Measurements from ENCODE around the gene SEMA3D.

- TF ChIP-seq CTCF (IDR thresholded peaks at IDR 0.05; ENCODE audit: low read depth, low read length, missing input control) (no peak), TAF1 (conservative IDR thresholded peaks at IDR 0.05) (no peak), REST (IDR thresholded peaks at IDR 0.05) (no peak), JUND (IDR thresholded peaks at IDR 0.05) (no peak), SP1 (IDR thresholded peaks at IDR 0.05) (no peak), EGR1 (IDR thresholded peaks at IDR 0.05; ENCODE audit: low read depth in 2 of 2) (no peak), MAX (IDR thresholded peaks at IDR 0.05) (no peak), ZBTB33 (IDR thresholded peaks at IDR 0.05) (no peak), HNF4G (IDR thresholded peaks at IDR 0.05) (no peak), RAD21 (IDR thresholded peaks at IDR 0.05) (no peak), GABPA (IDR thresholded peaks at IDR 0.05 in 1 of 2, conservative IDR thresholded peaks at IDR 0.05 in 1 of 2) (no peak), YY1 (IDR thresholded peaks at IDR 0.05) (no peak)
Measured at GRCh38 chr7:85022064-85022697, 164.7 kb downstream of the SEMA3D start.

Measured in liver (tissue), 3 donors.